ENCODE measurements around the gene TRPT1.

TRPT1 gene

GRCh38 chr11:64181506-64182411, 44.2 kb downstream of the TRPT1 start:
- H3K4me3 ChIP-seq (ENCODE audit: low read depth, low read length) = no peak overlapping the region
- TF ChIP-seq CTCF (IDR thresholded peaks at IDR 0.05; ENCODE audit: borderline replicate concordance, insufficient read depth, low read depth, low read length) = no peak

GRCh38 chr11:64180891-64181290, 45.1 kb downstream of the TRPT1 start:
- TF ChIP-seq CTCF (IDR thresholded peaks at IDR 0.05; ENCODE audit: borderline replicate concordance, insufficient read depth, low read depth, low read length) = no peak
- H3K4me3 ChIP-seq (ENCODE audit: low read depth, low read length) = no peak overlapping the region

GRCh38 chr11:64178951-64179639, 46.9 kb downstream of the TRPT1 start:
- no peak overlapping the region for H3K4me3 ChIP-seq (ENCODE audit: low read depth, low read length)
- no peak for TF ChIP-seq CTCF (IDR thresholded peaks at IDR 0.05; ENCODE audit: borderline replicate concordance, insufficient read depth, low read depth, low read length)

GRCh38 chr11:64178203-64178602, 47.8 kb downstream of the TRPT1 start:
- TF ChIP-seq CTCF (IDR thresholded peaks at IDR 0.05; ENCODE audit: borderline replicate concordance, insufficient read depth, low read depth, low read length) = no peak
- no peak overlapping the region for H3K4me3 ChIP-seq (ENCODE audit: low read depth, low read length)

- TF ChIP-seq CTCF (IDR thresholded peaks at IDR 0.05; ENCODE audit: borderline replicate concordance, insufficient read depth, low read depth, low read length) = no peak
- H3K4me3 ChIP-seq (ENCODE audit: low read depth, low read length) = no peak overlapping the region
Measured at GRCh38 chr11:64176751-64177150, 49.2 kb downstream of the TRPT1 start.
